Osteoblast (primary cell): ENCODE results near the gene UNC5C. TPM values are rescaled to one million over a fixed set of nuclear protein-coding genes. Genes with fewer than 3 reads are reported as not detected.
"Not testable (repeated sequence)": the region's sequence is repeated elsewhere in the genome, so short reads cannot be mapped to it uniquely, and the experiment has no call there.

Experiments
- DNase-seq: peaks from one replicate; pipeline ENCODE4 v3.0.0; 2011; ENCODE audit warnings: low spot score, mixed read lengths; ENCODE audit not compliant: insufficient read length; ENCODE audit errors: missing footprints
- H2AFZ ChIP-seq: 2 replicates; pipeline ENCODE4 v1.6.0; 2011; ENCODE audit warnings: mild to moderate bottlenecking, low read length
- H3K27ac ChIP-seq: 2 replicates; pipeline ENCODE4 v1.5.1; 2011; ENCODE audit warnings: mild to moderate bottlenecking, low read depth, low read length, moderate library complexity
- H3K27me3 ChIP-seq: 2 replicates; pipeline ENCODE4 v1.6.0; 2012; ENCODE audit warnings: mild to moderate bottlenecking, control low read depth, inconsistent platforms, low read length, moderate library complexity; ENCODE audit not compliant: insufficient read depth
- H3K36me3 ChIP-seq: 2 replicates; pipeline ENCODE4 v1.5.1; 2011; ENCODE audit warnings: mild to moderate bottlenecking, low read length, control low read depth, moderate library complexity; ENCODE audit not compliant: insufficient read depth
- H3K4me1 ChIP-seq: 2 replicates; pipeline ENCODE4 v1.5.1; 2011; ENCODE audit warnings: mild to moderate bottlenecking, low read length, control low read depth, moderate library complexity; ENCODE audit not compliant: insufficient read depth
- H3K4me2 ChIP-seq: 2 replicates; pipeline ENCODE4 v1.6.0; 2011; ENCODE audit warnings: mild to moderate bottlenecking, low read length; ENCODE audit not compliant: insufficient read depth
- H3K4me3 ChIP-seq: fragments of 200-600 bp; sonication (generic); 3 replicates; pipeline ENCODE4 v1.5.1; 2012; ENCODE audit warnings: mild to moderate bottlenecking, low read length, inconsistent platforms; ENCODE audit not compliant: insufficient read depth
- H3K79me2 ChIP-seq: 2 replicates; pipeline ENCODE4 v1.6.0; 2012; ENCODE audit warnings: mild to moderate bottlenecking, low read length, control low read depth, inconsistent platforms; ENCODE audit not compliant: insufficient read depth
- H3K9me3 ChIP-seq: 2 replicates; pipeline ENCODE4 v1.5.1; 2011; ENCODE audit warnings: low read depth, low read length, control low read depth
- H4K20me1 ChIP-seq: 2 replicates; pipeline ENCODE4 v1.6.0; 2012; ENCODE audit warnings: mild to moderate bottlenecking, low read length, control low read depth; ENCODE audit not compliant: insufficient read depth
- total RNA-seq: library from RNA; depleted of rRNA; stranded (reverse); fragments of >200 nt; gene quantifications from 2 replicates; pipeline ENCODE4 v1.2.3, GENCODE V29; 2012
- TF ChIP-seq, protein P1 (sequence below): IDR thresholded peaks from 2 replicates; pipeline ENCODE4 v1.5.1; 2011; ENCODE audit warnings: mild to moderate bottlenecking, low read depth, low read length, moderate library complexity; ENCODE audit errors: extremely low read depth

The UNC5C gene
- total RNA-seq, 1 donor: 9.0 TPM

DNA sequence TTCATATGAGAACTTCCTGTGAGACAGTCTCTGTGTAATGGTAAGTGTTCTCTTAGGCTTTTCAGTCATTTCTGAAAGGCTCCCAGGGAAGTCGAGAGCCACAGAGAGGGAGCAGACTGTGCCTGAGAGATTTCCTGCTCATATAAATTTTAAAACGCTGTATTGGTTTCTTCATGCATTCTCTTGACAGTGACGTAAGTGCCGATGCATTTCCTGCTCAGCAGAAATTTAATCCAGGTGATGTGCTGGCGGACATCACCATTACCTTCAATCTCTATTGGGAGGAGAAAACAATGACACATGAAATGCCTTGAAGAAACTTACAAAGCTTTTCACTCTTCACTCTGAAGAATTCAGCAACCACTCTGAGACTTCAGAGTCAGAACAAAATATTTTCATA is 407.4 kb downstream of the UNC5C start:
- Histone ChIP-seq H2AFZ (peak overlapping the region; percentile 28), H3K4me1 (no peaks in the 10 kb centered on the region), H3K4me2 (peak overlapping the region; percentile 4), H3K27ac (no peak overlapping the region), H3K4me3 (no peak overlapping the region), H3K79me2 (no peaks in the 10 kb centered on the region), H3K27me3 (no peaks in the 10 kb centered on the region), H3K36me3 (no peaks in the 10 kb centered on the region), H4K20me1 (no peaks in the 10 kb centered on the region), H3K9me3 (no peaks in the 10 kb centered on the region)
- no peak for DNase-seq
- TF ChIP-seq, protein P1, sequence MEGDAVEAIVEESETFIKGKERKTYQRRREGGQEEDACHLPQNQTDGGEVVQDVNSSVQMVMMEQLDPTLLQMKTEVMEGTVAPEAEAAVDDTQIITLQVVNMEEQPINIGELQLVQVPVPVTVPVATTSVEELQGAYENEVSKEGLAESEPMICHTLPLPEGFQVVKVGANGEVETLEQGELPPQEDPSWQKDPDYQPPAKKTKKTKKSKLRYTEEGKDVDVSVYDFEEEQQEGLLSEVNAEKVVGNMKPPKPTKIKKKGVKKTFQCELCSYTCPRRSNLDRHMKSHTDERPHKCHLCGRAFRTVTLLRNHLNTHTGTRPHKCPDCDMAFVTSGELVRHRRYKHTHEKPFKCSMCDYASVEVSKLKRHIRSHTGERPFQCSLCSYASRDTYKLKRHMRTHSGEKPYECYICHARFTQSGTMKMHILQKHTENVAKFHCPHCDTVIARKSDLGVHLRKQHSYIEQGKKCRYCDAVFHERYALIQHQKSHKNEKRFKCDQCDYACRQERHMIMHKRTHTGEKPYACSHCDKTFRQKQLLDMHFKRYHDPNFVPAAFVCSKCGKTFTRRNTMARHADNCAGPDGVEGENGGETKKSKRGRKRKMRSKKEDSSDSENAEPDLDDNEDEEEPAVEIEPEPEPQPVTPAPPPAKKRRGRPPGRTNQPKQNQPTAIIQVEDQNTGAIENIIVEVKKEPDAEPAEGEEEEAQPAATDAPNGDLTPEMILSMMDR: no peak

DNA sequence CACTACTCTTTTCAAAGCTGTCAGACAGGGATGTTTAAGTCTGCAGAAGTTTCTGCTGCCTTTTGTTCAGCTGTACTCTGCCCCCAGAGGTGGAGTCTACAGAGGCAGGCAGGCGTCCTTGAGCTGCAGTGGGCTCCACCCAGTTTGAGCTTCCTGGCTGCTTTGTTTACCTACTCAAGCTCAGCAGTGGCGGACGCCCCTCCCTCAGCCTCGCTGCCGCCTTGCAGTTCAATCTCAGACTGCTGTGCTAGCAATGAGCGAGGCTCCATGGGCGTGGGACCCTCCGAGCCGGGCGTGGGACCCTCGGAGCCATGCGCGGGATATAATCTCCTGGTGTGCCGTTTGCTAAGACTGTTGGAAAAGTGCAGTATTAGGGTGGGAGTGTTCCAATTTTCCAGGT is 409.3 kb downstream of the UNC5C start:
- H3K4me3 ChIP-seq: not testable (repeated sequence)

GRCh38 chr4:95134016-95134415 is 414.8 kb downstream of the UNC5C start:
- not testable (repeated sequence) for H3K27me3 ChIP-seq, DNase-seq, H2AFZ ChIP-seq, H3K79me2 ChIP-seq, H3K36me3 ChIP-seq, H3K4me3 ChIP-seq, H3K9me3 ChIP-seq, H3K27ac ChIP-seq, H3K4me2 ChIP-seq, H4K20me1 ChIP-seq
- peaks cover 18% of the 10 kb centered on the region for H3K4me1 ChIP-seq

More for the DNA sequence above, 409.3 kb downstream of the UNC5C start:
- not testable (repeated sequence) for H2AFZ ChIP-seq, H3K27me3 ChIP-seq, H3K27ac ChIP-seq, H3K9me3 ChIP-seq, H3K4me1 ChIP-seq, DNase-seq, H4K20me1 ChIP-seq, H3K79me2 ChIP-seq, H3K36me3 ChIP-seq, H3K4me2 ChIP-seq

DNA sequence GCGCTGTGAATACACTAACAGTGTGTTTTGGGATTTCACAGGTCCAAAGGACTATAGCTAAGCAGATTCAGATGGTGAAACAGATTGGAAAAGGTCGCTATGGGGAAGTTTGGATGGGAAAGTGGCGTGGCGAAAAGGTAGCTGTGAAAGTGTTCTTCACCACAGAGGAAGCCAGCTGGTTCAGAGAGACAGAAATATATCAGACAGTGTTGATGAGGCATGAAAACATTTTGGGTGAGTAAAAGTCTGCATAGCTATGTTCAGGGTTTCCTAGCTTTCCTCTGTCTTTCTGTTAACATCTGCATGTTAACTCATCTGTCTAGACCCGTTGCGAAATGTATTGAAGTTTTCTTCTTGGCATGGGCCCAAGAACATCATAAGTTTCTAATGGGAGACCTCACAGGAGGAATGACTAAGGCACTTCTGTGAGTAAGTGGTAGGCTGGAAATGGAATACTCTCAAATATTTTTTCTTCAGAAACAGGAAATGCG is 418.9 kb downstream of the UNC5C start:
- no peaks in the 10 kb centered on the region for H3K79me2 ChIP-seq
- H4K20me1 ChIP-seq: no peaks in the 10 kb centered on the region

GRCh38 chr4:95129031-95129430 is 419.7 kb downstream of the UNC5C start:
- H3K27me3 ChIP-seq: no peaks in the 10 kb centered on the region
- peak overlapping the region; percentile 85 for H3K27ac ChIP-seq
- H3K4me3 ChIP-seq: no peak overlapping the region
- TF ChIP-seq, protein P1: no peak
- H3K36me3 ChIP-seq: no peaks in the 10 kb centered on the region
- H3K79me2 ChIP-seq: no peaks in the 10 kb centered on the region
- H3K9me3 ChIP-seq: no peaks in the 10 kb centered on the region
- peak overlapping the region; percentile 86 for H3K4me2 ChIP-seq
- H4K20me1 ChIP-seq: no peaks in the 10 kb centered on the region
- peaks cover 21% of the 10 kb centered on the region for H3K4me1 ChIP-seq
- H2AFZ ChIP-seq: peak overlapping the region; percentile 6
- no peak for DNase-seq

More for the DNA sequence above, 418.9 kb downstream of the UNC5C start:
- peak overlapping the region; percentile 86 for H3K4me2 ChIP-seq
- peak overlapping the region; percentile 85 for H3K27ac ChIP-seq
- peak overlapping the region; percentile 59 for H3K4me3 ChIP-seq
- peaks cover 21% of the 10 kb centered on the region for H3K4me1 ChIP-seq
- no peaks in the 10 kb centered on the region for H3K27me3 ChIP-seq
- no peaks in the 10 kb centered on the region for H3K9me3 ChIP-seq
- H2AFZ ChIP-seq: no peak overlapping the region
- TF ChIP-seq, protein P1: no peak
- peak; percentile 76 for DNase-seq
- H3K36me3 ChIP-seq: no peaks in the 10 kb centered on the region
